Sigmoid colon (tissue), 7 donors: ENCODE results near the gene MINK1. TPM values are rescaled to one million over a fixed set of nuclear protein-coding genes. Genes with fewer than 3 reads are reported as not detected.
"Not testable (repeated sequence)": the region's sequence is repeated elsewhere in the genome, so short reads cannot be mapped to it uniquely, and the experiment has no call there.

Source experiments
- DNase-seq: peaks from one replicate; pipeline ENCODE4 v3.0.0-alpha.2; 2019
- H3K27ac ChIP-seq, 4 donors: fragments of 200-600 bp; sonication (generic); one replicate each; pipeline ENCODE4 v1.5.1; 2016 to 2019; ENCODE audit warnings: mild to moderate bottlenecking in 1 of 4
- H3K27me3 ChIP-seq, 3 donors: fragments of 200-600 bp; sonication (generic); one replicate each; pipeline ENCODE4 v1.5.1; 2019; ENCODE audit warnings: mild to moderate bottlenecking in 1 of 3
- H3K36me3 ChIP-seq, 4 donors: fragments of 200-600 bp; sonication (generic); one replicate each; pipeline ENCODE4 v1.5.1; 2016 to 2019
- H3K4me1 ChIP-seq, 4 donors: fragments of 200-600 bp; sonication (generic); one replicate each; pipeline ENCODE4 v1.5.1; 2017 to 2019
- H3K4me3 ChIP-seq, 4 donors: fragments of 200-600 bp; sonication (generic); one replicate each; pipeline ENCODE4 v1.5.1; 2017 to 2019; ENCODE audit warnings: mild to moderate bottlenecking in 2 of 4, moderate library complexity in 1 of 4
- H3K9me3 ChIP-seq, 4 donors: fragments of 200-600 bp in 3 of 4; sonication (generic) in 3 of 4; one replicate each; pipeline versions ENCODE4 v1.5.1 to v1.6.1; 2013 to 2019
- CTCF ChIP-seq, 4 experiments: fragments of 450-650 bp in 3 of 4; fragments of 200-600 bp in 1 of 4; IDR thresholded peaks; one replicate each; pipeline ENCODE4 v1.5.1; 2016 to 2019; ENCODE audit warnings: antibody characterized with exemption in 4 of 4, mild to moderate bottlenecking in 3 of 4, moderate library complexity in 2 of 4
- EP300 ChIP-seq, 4 donors: sonication (generic); formaldehyde crosslinking; IDR thresholded peaks; one replicate each; pipeline ENCODE4 v1.6.1; 2017; ENCODE audit warnings: antibody characterized with exemption in 4 of 4
- POLR2A ChIP-seq, 2 donors: fragments of 450-650 bp; IDR thresholded peaks; one replicate each; pipeline ENCODE4 v1.6.1; 2016; ENCODE audit warnings: antibody characterized with exemption in 2 of 2, mild to moderate bottlenecking in 2 of 2, moderate library complexity in 2 of 2
- POLR2AphosphoS5 ChIP-seq, 4 donors: sonication (generic); formaldehyde crosslinking; IDR thresholded peaks; one replicate each; pipeline ENCODE4 v1.6.1; 2017; ENCODE audit warnings: antibody characterized with exemption in 4 of 4
- WGBS, 2 donors: extraction: QIAGEN DNeasy Blood & Tissue Kit; methylation state at CpG; one replicate each; pipeline ENCODE4 v1.1.7; 2013; 5-methylcytosine and 5-hydroxymethylcytosine counted together
- intact Hi-C: fragments of 100-400 bp; cut with DNase I; formaldehyde crosslinking; loops from one replicate; pipeline ENCODE4 v1.15.1; 2023
- polyA plus RNA-seq, 3 donors: library from polyadenylated mRNA; stranded (reverse); fragments of 200-250 nt; gene quantifications; one replicate each; pipeline ENCODE4 v1.2.3, GENCODE V29; 2013
- total RNA-seq, 4 donors: library from RNA; depleted of rRNA; stranded (reverse); fragments of >200 nt; gene quantifications; one replicate each; pipeline ENCODE4 v1.1.0, GENCODE V29; 2016
- donor health status: healthy with polysubstance abuse.
- donor health status: Bipolar disorder and iron deficiency.
- donor health status: healthy.

Gene MINK1
- total and polyA plus RNA-seq, 7 donors, result 17.1 to 117 (median 43.8) TPM

GRCh38 chr17:4903051-4903818 lies 70.1 kb downstream of the MINK1 start, which contains the start of gene CHRNE:
CHRNE (minus strand) TSS chr17:4903098; CDS start chr17:4903063, 35 bp downstream.
- Histone ChIP-seq H3K9me3 (no peaks in the 10 kb centered on the region), H3K36me3 (no peaks in the 10 kb centered on the region), H3K4me3 (peak within 1 kb of the TSS in 1 of 4 donors; percentile 47), H3K4me1 (peaks cover 0 to 34% (median 19%) of the 10 kb centered on the region in 4 donors), H3K27me3 (peaks cover 28 to 58% (median 36%) of the 10 kb centered on the region in 3 donors), H3K27ac (peak within 1 kb of the TSS in 2 of 4 donors; percentile 11 to 55)
- 4 to 10% methylated on average over 10 of the region's 10 CpGs for WGBS, 2 donors
- TF ChIP-seq CTCF (IDR thresholded peaks at IDR 0.05), result peak; percentile 66 to 81 (median 70)
- no peak for TF ChIP-seq POLR2AphosphoS5 (IDR thresholded peaks at IDR 0.05)
- TF ChIP-seq POLR2A (IDR thresholded peaks at IDR 0.05), result no peak
- no peak for TF ChIP-seq EP300 (IDR thresholded peaks at IDR 0.05)
- intact Hi-C loops, result no loop called here
- peak; percentile 86 for DNase-seq

GRCh38 chr17:4906642-4907041 lies 73.5 kb downstream of the MINK1 start:
- intact Hi-C loops, H3K27ac ChIP-seq, H3K4me3 ChIP-seq, DNase-seq, H3K36me3 ChIP-seq, H3K9me3 ChIP-seq: not testable (repeated sequence)
- Histone ChIP-seq H3K4me1 (peaks cover 0 to 11% (median 6%) of the 10 kb centered on the region in 4 donors), H3K27me3 (peaks cover 1 to 24% (median 7%) of the 10 kb centered on the region in 3 donors)

GRCh38 chr17:4908301-4908700 lies 75.2 kb downstream of the MINK1 start:
- H3K4me1 ChIP-seq, result peaks cover 0 to 11% (median 5%) of the 10 kb centered on the region in 4 donors
- no peaks in the 10 kb centered on the region for H3K36me3 ChIP-seq
- no peaks in the 10 kb centered on the region for H3K9me3 ChIP-seq
- intact Hi-C loops, result loop anchor here (2.0 kb wide), 3 partner anchors 32 to 154 kb away; partner anchors contain the start of genes CAMTA2, RNF167 and SLC25A11
- H3K27ac ChIP-seq, result peak overlapping the region in 2 of 4 donors; percentile 15 to 57
- 62 to 72% methylated on average over 10 of the region's 10 CpGs for whole genome bisulfite sequencing, 2 donors
- no peak for TF ChIP-seq POLR2AphosphoS5 (IDR thresholded peaks at IDR 0.05)
- no peak for TF ChIP-seq POLR2A (IDR thresholded peaks at IDR 0.05)
- TF ChIP-seq EP300 (IDR thresholded peaks at IDR 0.05), result no peak
- no peak for TF ChIP-seq CTCF (IDR thresholded peaks at IDR 0.05)
- H3K4me3 ChIP-seq, result no peak overlapping the region
- DNase-seq, result no peak
- H3K27me3 ChIP-seq, result peaks cover 0 to 15% (median 7%) of the 10 kb centered on the region in 3 donors

GRCh38 chr17:4908711-4909496 lies 75.8 kb downstream of the MINK1 start:
- H3K27me3 ChIP-seq, result peaks cover 0 to 9% (median 5%) of the 10 kb centered on the region in 3 donors
- no peak overlapping the region for H3K4me3 ChIP-seq
- H3K36me3 ChIP-seq, result no peaks in the 10 kb centered on the region
- 14 to 26% methylated on average over 20 of the region's 20 CpGs for WGBS, 2 donors
- TF ChIP-seq POLR2AphosphoS5 (IDR thresholded peaks at IDR 0.05), result peak in 3 of 4 donors; percentile 18 to 47 (median 37)
- no peak for TF ChIP-seq POLR2A (IDR thresholded peaks at IDR 0.05)
- no peak for TF ChIP-seq EP300 (IDR thresholded peaks at IDR 0.05)
- TF ChIP-seq CTCF (IDR thresholded peaks at IDR 0.05), result peak; percentile 62 to 90 (median 80)
- peaks cover 0 to 11% (median 5%) of the 10 kb centered on the region in 4 donors for H3K4me1 ChIP-seq
- intact Hi-C loops, result loop anchor here (2.0 kb wide), 3 partner anchors 32 to 154 kb away; partner anchors contain the start of genes CAMTA2, RNF167 and SLC25A11
- H3K9me3 ChIP-seq, result no peaks in the 10 kb centered on the region
- H3K27ac ChIP-seq, result peak overlapping the region; percentile 35 to 57 (median 45)
- DNase-seq, result peak; percentile 95

- 18 to 65% methylated on average over 1 of the region's 1 CpG for WGBS, 2 donors
- Histone ChIP-seq H3K9me3 (no peaks in the 10 kb centered on the region), H3K4me3 (no peak overlapping the region), H3K36me3 (no peaks in the 10 kb centered on the region), H3K27ac (no peak overlapping the region), H3K4me1 (peaks cover 0 to 9% (median 5%) of the 10 kb centered on the region in 4 donors), H3K27me3 (no peaks in the 10 kb centered on the region)
- intact Hi-C loops, result no loop called here
- TF ChIP-seq POLR2AphosphoS5 (IDR thresholded peaks at IDR 0.05) (no peak), EP300 (IDR thresholded peaks at IDR 0.05) (no peak), POLR2A (IDR thresholded peaks at IDR 0.05) (no peak), CTCF (IDR thresholded peaks at IDR 0.05) (no peak)
- no peak for DNase-seq
Observed at GRCh38 chr17:4913994-4914393, 80.9 kb downstream of the MINK1 start.

GRCh38 chr17:4914551-4914950 lies 81.4 kb downstream of the MINK1 start:
- WGBS, 2 donors, result 72 to 92% methylated on average over 4 of the region's 4 CpGs
- H3K4me3 ChIP-seq, DNase-seq, H3K9me3 ChIP-seq, H3K27me3 ChIP-seq, intact Hi-C loops, H3K4me1 ChIP-seq, H3K36me3 ChIP-seq, H3K27ac ChIP-seq: not testable (repeated sequence)
